Activated naive CD8-positive, alpha-beta T cell treated with anti-CD3 and anti-CD28 coated beads, Interleukin-2, amount 10 ng/mL, durations not matched to agents 7 days and 5 days (primary cell): Measurements from ENCODE around the gene CALCB. TPM values are rescaled to one million over a fixed set of nuclear protein-coding genes. Genes with fewer than 3 reads are reported as not detected.
"Not testable (repeated sequence)": the region's sequence is repeated elsewhere in the genome, so short reads cannot be mapped to it uniquely, and the experiment has no call there.

ENCODE experiments used
- ATAC-seq: fragments of 150-1000 bp; cut with Tn5 transposase; one replicate; pipeline ENCODE4 v1.10.0; 2021; ENCODE audit warnings: low read depth, moderate library complexity
- POLR2A ChIA-PET: fragments of 350-600 bp; sonication (Branson Sonifier 250); formaldehyde crosslinking; loops from one replicate; lab custom pipeline; 2021; ENCODE audit warnings: antibody characterized with exemption; lab: Charles Lee
- DNase-seq: peaks from one replicate; pipeline ENCODE4 v3.0.0; 2021
- H3K27ac Mint-ChIP-seq: one replicate; pipeline ENCODE4 v1.8.0; 2022; ENCODE audit warnings: mild to moderate bottlenecking, mixed read lengths
- H3K27me3 Mint-ChIP-seq: one replicate; pipeline ENCODE4 v1.8.0; 2022; ENCODE audit warnings: mild to moderate bottlenecking, moderate library complexity, mixed read lengths
- H3K36me3 Mint-ChIP-seq: one replicate; pipeline ENCODE4 v1.8.0; 2021; ENCODE audit warnings: mild to moderate bottlenecking, mixed read lengths
- H3K4me1 Mint-ChIP-seq: one replicate; pipeline ENCODE4 v1.8.0; 2021; ENCODE audit warnings: mixed read lengths
- H3K4me3 Mint-ChIP-seq: one replicate; pipeline ENCODE4 v1.8.0; 2022; ENCODE audit warnings: mild to moderate bottlenecking, moderate library complexity, mixed read lengths
- H3K9me3 Mint-ChIP-seq: one replicate; pipeline ENCODE4 v1.8.0; 2021; ENCODE audit warnings: mixed read lengths
- total RNA-seq, 2 experiments: library from RNA; stranded (reverse); gene quantifications; one replicate each; pipeline ENCODE4 v1.2.3, GENCODE V29; 2021

Gene CALCB, protein sequence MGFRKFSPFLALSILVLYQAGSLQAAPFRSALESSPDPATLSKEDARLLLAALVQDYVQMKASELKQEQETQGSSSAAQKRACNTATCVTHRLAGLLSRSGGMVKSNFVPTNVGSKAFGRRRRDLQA
- total RNA-seq: 1 to 10 TPM in 1 of 2 experiments, under 1 TPM in 1; 1.00 to 1.3 TPM

DNA sequence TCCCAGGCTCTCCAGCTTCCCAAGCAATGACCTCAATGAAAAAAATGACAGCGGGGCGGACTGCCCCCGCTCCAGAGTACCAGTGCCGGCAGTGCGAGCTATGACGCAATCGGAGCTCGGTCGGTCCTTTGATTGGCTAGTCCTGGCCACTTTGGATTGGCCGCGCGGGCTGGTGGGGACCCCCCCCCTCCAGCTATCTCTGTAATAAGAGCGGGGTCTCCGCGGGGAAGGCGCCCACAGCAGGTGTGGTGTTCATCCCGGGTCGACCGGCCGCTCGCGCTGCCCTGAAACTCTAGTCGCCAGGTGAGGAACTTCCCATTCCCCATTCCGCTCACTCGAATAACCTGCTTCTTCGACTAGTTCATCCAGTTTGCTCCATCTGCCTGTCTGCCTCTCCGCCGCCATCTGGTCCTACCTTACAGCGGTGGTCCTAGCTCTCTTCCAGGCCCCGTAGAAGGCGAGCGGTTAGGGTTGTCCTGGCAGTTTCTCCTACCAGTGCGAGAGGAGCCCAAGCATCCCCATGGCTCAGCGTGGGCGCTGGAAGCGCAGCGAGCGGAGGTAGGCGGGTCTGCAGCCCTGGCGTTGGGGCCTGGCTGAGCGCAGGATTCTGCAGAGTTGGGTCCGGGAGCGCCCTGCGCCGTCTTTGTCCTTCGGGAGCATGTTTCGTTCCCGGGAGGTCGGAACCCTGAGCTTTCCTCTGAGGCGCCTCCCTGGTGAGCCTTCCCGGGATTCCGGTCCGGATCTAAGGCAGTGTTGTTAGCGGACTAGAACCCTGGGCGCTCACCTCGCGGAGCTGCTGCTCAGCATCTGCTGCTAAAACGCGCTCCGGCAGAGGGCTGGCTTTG is at the start of gene CALCB:
Gene CALCB, plus strand, starts transcription at position 233 of the 845 bp plus-strand sequence. CDS start 1,126 bp downstream, outside the sequence.
- peak; percentile 49 for DNase-seq
- ATAC-seq: no peak
- H3K27me3 Mint-ChIP-seq: peaks cover 22% of the 10 kb centered on the region
- peaks cover 13% of the 10 kb centered on the region for H3K4me1 Mint-ChIP-seq
- H3K4me3 Mint-ChIP-seq: peak within 1 kb of the TSS; percentile 80
- no peaks in the 10 kb centered on the region for H3K36me3 Mint-ChIP-seq
- POLR2A ChIA-PET: interaction anchor here (0.5 to 2.0 kb wide), 4 partner anchors 99 to 284 kb away, joined by 3 to 7 read pairs (median 4); no protein-coding TSS in a partner anchor
- H3K9me3 Mint-ChIP-seq: peaks cover 7% of the 10 kb centered on the region
- H3K27ac Mint-ChIP-seq: peak within 1 kb of the TSS; percentile 19

GRCh38 chr11:15027011-15027410 is 46.4 kb upstream of the CALCB start:
- POLR2A ChIA-PET: no interaction called here
- Mint-ChIP-seq H3K4me1 (no peaks in the 10 kb centered on the region), H3K36me3 (no peaks in the 10 kb centered on the region), H3K9me3 (no peaks in the 10 kb centered on the region), H3K27ac (no peak overlapping the region), H3K27me3 (peaks cover 17% of the 10 kb centered on the region), H3K4me3 (no peak overlapping the region)
- ATAC-seq (no peak), DNase-seq (no peak)

DNA sequence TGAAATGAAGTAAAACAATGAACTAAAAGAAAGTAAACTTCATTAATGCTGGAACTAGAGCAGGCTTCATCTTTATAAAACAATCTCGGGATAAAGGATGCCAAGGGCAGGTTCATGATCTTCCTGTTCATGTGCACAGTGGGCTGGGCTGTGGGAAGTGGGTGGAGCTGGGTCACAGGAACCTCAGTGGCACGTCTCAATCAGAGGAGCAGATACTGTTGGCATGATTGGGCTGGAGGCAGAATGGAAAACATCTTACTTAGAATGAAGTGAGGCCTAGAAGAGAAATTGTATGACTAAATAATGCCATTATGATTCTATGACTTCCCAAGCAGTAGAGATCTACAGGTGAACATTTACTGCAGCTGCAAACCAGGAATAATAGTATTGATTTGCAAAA is 45.4 kb upstream of the CALCB start:
- H3K4me3 Mint-ChIP-seq: no peak overlapping the region
- H3K27ac Mint-ChIP-seq: no peak overlapping the region
- H3K36me3 Mint-ChIP-seq: no peaks in the 10 kb centered on the region
- no peak for DNase-seq
- ATAC-seq: no peak
- H3K27me3 Mint-ChIP-seq: peaks cover 17% of the 10 kb centered on the region
- no peaks in the 10 kb centered on the region for H3K4me1 Mint-ChIP-seq
- no peaks in the 10 kb centered on the region for H3K9me3 Mint-ChIP-seq
- POLR2A ChIA-PET: no interaction called here

GRCh38 chr11:15028379-15028778 is 45.0 kb upstream of the CALCB start:
- Mint-ChIP-seq H3K36me3 (no peaks in the 10 kb centered on the region), H3K27ac (no peak overlapping the region), H3K9me3 (no peaks in the 10 kb centered on the region), H3K4me1 (no peaks in the 10 kb centered on the region), H3K4me3 (no peak overlapping the region), H3K27me3 (peaks cover 17% of the 10 kb centered on the region)
- POLR2A ChIA-PET: no interaction called here
- ATAC-seq (no peak), DNase-seq (no peak)

DNA sequence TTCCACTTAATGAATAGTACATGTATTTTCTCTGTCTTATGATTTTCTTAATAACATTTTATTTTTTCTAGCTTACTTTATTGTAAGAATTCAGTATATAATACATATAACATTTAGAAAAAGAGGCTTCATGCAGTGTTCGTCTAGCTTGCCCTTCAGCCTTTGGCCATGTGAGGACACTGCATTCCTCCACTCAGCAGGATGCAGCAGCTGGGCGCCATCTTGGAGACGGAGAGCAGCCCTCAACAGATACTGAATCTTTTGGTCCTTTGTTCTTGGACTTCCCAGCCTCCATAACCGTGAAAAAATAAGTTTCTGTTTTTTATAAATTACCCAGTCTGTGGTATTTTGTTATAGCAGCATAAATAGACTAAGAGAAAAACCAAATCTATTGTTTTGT is 41.4 kb upstream of the CALCB start:
- H3K27me3 Mint-ChIP-seq: peaks cover 11% of the 10 kb centered on the region
- DNase-seq, H3K36me3 Mint-ChIP-seq, H3K4me3 Mint-ChIP-seq, H3K9me3 Mint-ChIP-seq, H3K27ac Mint-ChIP-seq, ATAC-seq, POLR2A ChIA-PET, H3K4me1 Mint-ChIP-seq: not testable (repeated sequence)

- Mint-ChIP-seq H3K27me3 (peaks cover 16% of the 10 kb centered on the region), H3K27ac (no peak overlapping the region), H3K4me1 (no peaks in the 10 kb centered on the region), H3K9me3 (no peaks in the 10 kb centered on the region), H3K4me3 (no peak overlapping the region), H3K36me3 (no peaks in the 10 kb centered on the region)
- POLR2A ChIA-PET: no interaction called here
- no peak for DNase-seq
- ATAC-seq: no peak
Observed at GRCh38 chr11:15034687-15035267, 38.6 kb upstream of the CALCB start.

GRCh38 chr11:15035283-15035682 is 38.1 kb upstream of the CALCB start:
- ATAC-seq (no peak), DNase-seq (no peak)
- POLR2A ChIA-PET: no interaction called here
- Mint-ChIP-seq H3K4me1 (no peaks in the 10 kb centered on the region), H3K36me3 (no peaks in the 10 kb centered on the region), H3K9me3 (no peaks in the 10 kb centered on the region), H3K27me3 (peaks cover 16% of the 10 kb centered on the region), H3K4me3 (no peak overlapping the region), H3K27ac (no peak overlapping the region)

DNA sequence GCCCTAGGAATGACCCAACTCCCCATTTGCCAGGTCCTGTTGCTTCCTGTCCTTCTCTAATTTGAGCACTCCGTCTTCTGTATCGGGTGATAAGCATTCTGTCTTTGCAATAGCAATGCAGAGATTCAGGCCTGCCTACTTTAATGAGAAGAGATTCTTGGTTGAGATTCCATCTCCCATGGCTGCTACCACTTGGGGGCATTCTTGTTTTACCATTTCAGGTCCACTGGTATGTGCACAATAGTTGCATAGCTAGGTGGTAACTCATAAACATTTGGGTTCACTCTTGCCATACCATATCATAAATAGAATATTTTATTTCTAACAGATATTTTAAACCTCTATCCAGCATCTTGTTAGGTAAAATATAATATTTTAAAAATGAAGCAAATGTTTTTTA is 34.4 kb upstream of the CALCB start:
- Mint-ChIP-seq H3K9me3 (no peaks in the 10 kb centered on the region), H3K36me3 (no peaks in the 10 kb centered on the region), H3K27me3 (peaks cover 9% of the 10 kb centered on the region), H3K4me3 (no peak overlapping the region), H3K4me1 (no peaks in the 10 kb centered on the region), H3K27ac (no peak overlapping the region)
- ATAC-seq (no peak), DNase-seq (no peak)
- POLR2A ChIA-PET: no interaction called here

- ATAC-seq: no peak
- peaks cover 2% of the 10 kb centered on the region for H3K27me3 Mint-ChIP-seq
Observed at GRCh38 chr11:15045209-15045608, 28.2 kb upstream of the CALCB start.

GRCh38 chr11:15045891-15046290 is 27.5 kb upstream of the CALCB start:
- no peak for ATAC-seq
- Mint-ChIP-seq H3K4me3 (no peak overlapping the region), H3K4me1 (no peaks in the 10 kb centered on the region), H3K27ac (no peak overlapping the region), H3K9me3 (no peaks in the 10 kb centered on the region), H3K36me3 (no peaks in the 10 kb centered on the region), H3K27me3 (peaks cover 2% of the 10 kb centered on the region)
- POLR2A ChIA-PET: no interaction called here
- no peak for DNase-seq

More at GRCh38 chr11:15045209-15045608, 28.2 kb upstream of the CALCB start:
- Mint-ChIP-seq H3K4me1 (no peaks in the 10 kb centered on the region), H3K9me3 (no peaks in the 10 kb centered on the region), H3K4me3 (no peak overlapping the region), H3K27ac (no peak overlapping the region), H3K36me3 (no peaks in the 10 kb centered on the region)
- POLR2A ChIA-PET: no interaction called here
- no peak for DNase-seq

DNA sequence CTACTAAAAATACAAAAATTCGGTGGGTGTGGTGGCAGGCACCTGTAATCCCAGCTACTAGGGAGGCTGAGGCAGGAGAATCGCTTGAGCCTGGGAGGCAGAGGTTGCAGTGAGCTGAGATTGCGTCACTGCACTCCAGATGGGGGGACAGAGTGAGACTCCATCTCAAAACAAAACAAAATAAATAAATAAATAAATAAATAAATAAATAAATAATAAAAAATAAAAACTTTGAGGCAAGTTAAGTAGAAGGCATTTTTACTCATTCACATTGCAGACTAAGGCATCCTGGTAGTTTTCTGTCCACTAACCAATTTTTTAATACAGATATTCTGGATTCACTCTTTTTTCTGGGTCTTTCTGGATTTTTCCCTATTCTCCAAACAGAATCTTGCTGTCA is 26.7 kb upstream of the CALCB start:
- ATAC-seq, H3K36me3 Mint-ChIP-seq, H3K27ac Mint-ChIP-seq, H3K4me3 Mint-ChIP-seq, POLR2A ChIA-PET, H3K27me3 Mint-ChIP-seq, H3K9me3 Mint-ChIP-seq, DNase-seq, H3K4me1 Mint-ChIP-seq: not testable (repeated sequence)

DNA sequence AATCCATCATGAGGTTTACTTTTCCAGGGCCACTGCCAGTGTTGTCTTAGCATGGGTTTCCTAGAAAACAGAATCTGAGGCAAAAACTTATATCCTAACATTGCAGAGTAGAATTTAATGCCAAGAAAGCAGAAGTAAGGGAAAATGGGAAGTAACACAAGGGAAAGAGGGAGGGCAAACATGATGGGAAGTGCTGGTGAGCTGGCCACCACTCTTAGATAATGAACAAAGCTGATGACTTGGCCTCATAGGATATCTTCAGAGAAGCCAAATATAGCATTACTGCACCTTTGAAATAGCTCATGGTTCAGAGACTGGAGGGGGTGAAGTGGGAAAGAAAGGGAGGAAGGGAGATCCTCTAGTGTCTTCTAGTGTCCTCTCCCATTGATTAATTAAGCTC is 24.8 kb upstream of the CALCB start:
- no peaks in the 10 kb centered on the region for H3K9me3 Mint-ChIP-seq

GRCh38 chr11:15053191-15053685 is 20.2 kb upstream of the CALCB start:
- POLR2A ChIA-PET: no interaction called here
- no peak for ATAC-seq
- H3K27ac Mint-ChIP-seq: no peak overlapping the region

More for the DNA sequence above, 24.8 kb upstream of the CALCB start:
- H3K4me1 Mint-ChIP-seq: peaks cover 2% of the 10 kb centered on the region
- H3K27me3 Mint-ChIP-seq: peaks cover 2% of the 10 kb centered on the region
- POLR2A ChIA-PET: no interaction called here
- DNase-seq (no peak), ATAC-seq (no peak)
- H3K36me3 Mint-ChIP-seq: no peaks in the 10 kb centered on the region
- H3K27ac Mint-ChIP-seq: no peak overlapping the region
- no peak overlapping the region for H3K4me3 Mint-ChIP-seq

More at GRCh38 chr11:15053191-15053685, 20.2 kb upstream of the CALCB start:
- H3K27me3 Mint-ChIP-seq: peaks cover 2% of the 10 kb centered on the region
- no peak for DNase-seq
- H3K4me1 Mint-ChIP-seq: peaks cover 2% of the 10 kb centered on the region
- no peaks in the 10 kb centered on the region for H3K9me3 Mint-ChIP-seq
- H3K4me3 Mint-ChIP-seq: no peak overlapping the region
- H3K36me3 Mint-ChIP-seq: no peaks in the 10 kb centered on the region
